Activated CD8-positive, alpha-beta memory T cell treated with anti-CD3 and anti-CD28 coated beads for 1 hour (primary cell): Measurements from ENCODE around the gene ROR2.
"Not testable (repeated sequence)": the region's sequence is repeated elsewhere in the genome, so short reads cannot be mapped to it uniquely, and the experiment has no call there.

Experiments
- DNase-seq, 2 donors: peaks; one replicate each; pipeline ENCODE4 v3.0.0-alpha.2; 2020; ENCODE audit warnings: low read depth in 1 of 2; ENCODE audit errors: extremely low read depth in 1 of 2

Gene ROR2

DNA sequence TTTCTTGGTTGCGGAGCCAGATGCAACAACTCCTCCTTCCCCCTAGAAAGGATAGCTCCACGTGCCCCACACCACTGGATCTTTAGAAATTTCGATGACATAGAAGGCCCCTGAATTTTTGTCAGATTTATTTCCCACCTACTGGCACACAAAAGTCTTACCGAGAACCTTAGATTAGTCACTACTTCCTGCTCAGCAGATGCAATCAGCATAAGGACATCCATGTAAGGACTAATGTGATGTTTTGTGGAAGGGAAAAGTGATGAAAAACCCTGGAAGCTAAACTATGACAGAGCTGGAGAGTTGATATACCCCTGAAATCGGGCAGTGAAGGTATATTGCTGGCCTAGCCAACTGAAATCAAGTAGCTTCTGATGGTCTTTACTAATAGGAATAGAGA, 400.9 kb downstream of the ROR2 start:
- DNase-seq = no peak

DNA sequence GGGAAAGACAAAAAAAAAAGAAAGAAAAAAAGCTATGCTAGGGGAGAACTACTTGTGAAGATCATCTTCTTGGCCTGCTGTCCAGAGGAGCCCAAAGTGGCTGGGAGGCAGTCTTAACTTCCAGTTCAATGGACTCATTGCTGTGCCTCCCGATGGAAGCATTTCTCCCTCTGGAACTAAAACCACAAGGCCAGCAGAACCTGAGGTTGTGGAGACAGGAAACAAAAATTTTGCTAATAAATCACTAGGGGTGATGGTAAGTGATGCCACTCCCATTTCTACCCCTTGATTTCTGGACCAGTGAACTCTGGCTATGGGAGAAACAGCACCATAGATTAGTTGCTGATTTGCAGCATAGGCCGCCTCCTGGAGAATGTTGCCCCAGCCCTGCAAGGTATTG, 402.9 kb downstream of the ROR2 start:
- DNase-seq = no peak

DNA sequence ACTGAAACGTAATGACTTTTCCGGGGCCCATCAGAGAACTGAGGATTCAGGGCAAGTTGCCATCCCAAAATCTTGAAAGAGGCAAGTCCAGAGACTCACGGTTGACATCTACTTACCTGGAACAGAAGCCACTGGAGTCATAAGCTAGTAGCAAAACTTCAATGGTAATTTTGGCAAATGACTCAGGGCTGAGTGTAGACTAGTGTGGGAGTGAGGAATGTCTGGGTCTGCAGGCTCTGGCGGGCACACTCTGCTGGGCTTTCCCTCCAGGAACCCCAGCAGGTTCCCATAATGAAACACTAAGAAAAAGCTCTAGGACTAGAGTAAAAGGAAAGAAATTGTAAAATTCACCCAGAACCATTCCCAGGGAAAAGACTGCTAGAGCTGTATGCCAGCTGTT, 403.5 kb downstream of the ROR2 start:
- no peak for DNase-seq

DNA sequence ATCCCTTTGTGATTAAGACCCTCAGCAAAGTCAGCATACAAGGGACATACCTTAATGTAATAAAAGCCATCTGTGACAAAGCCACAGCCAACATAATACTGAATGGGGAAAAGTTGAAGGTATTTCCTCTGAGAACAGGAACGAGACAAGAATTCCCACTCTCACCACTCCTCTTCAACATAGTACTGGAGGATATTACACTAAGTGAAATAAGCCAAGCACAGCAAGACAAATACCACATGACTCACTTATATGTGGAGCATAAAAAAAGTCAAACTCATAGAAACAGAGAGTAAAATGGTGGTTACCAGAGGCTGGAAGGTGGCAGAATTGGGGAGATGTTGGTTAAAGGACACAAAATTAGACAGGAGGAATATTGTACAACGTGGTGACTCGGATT, 408.3 kb downstream of the ROR2 start:
- no peak for DNase-seq

DNA sequence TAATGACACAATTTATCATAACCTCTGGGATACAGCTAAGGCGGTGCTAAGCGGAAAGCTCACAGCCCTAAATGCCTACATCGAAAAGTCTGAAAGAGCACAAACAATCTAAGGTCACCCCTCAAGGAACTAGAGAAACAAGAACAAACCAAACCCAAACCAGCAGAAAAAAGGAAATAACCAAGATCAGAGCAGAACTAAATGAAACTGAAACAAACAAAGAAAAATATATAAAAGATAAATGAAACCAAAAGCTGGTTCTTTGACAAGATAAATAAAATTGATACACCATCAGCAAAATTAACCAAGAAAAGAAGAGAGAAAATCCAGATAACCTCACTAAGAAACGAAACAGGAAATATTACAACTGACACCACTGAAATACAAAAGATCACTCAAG, 409.5 kb downstream of the ROR2 start:
- DNase-seq = not testable (repeated sequence)

DNA sequence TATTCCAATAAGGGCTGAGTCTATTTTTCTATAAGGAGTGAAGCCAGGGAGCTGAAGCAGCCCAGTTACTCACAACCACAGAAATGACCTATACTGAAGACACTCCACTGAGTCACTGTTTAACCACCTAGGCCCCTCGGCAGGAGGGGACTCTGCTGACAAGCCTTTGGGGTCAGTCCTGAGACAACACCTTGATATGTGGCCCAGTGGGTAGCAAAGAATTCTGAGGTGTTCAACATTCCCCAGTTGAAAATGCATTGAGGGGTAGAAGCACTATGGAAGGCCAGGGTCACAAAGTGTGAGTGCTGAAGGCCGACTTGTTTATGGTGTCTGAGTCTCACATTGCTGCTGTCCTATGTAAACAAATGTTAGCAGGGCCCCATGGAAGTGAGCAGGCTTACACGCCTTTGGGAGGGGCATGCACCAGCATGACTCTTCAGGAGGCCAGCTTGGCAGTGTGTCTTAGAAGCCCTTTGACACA, 413.8 kb downstream of the ROR2 start:
- DNase-seq = no peak

DNA sequence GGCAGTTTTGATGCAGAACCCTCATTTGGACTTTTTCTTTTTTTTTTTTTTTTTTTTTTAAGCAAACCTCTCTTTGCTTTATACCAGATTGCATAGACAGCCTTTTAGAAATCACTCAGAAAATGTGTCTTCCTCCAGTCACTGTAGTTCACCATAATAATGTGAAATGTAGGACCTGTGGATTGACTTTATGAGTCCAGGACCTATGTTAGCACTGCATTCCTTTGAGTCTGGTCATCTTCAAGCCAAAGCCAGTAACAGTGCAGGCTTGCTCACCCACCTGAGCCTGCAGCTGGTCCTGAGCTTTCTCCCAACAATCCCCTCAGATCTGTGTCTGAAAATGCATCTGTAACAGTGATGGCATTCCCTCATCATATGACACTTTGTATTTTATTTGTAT, 415.7 kb downstream of the ROR2 start:
- no peak for DNase-seq

DNA sequence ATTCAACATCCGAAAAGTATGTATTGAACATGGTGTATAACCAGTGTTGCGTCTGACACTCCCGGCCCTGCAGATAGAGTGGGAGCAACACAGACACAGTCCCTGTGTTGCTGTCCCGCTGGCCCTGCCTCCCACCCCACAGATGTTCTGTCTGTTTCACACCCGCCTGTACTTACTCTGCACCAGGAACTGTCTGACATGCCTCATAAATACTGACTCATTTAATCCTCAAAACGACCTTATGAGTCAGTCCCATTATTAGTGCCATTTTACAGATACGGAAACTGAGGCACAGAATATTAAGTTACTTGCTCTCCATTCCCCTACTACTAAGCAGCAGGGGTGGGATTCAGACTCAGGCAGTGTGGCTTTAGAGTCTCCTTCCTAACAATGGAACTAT, 416.6 kb downstream of the ROR2 start:
- DNase-seq = no peak

DNA sequence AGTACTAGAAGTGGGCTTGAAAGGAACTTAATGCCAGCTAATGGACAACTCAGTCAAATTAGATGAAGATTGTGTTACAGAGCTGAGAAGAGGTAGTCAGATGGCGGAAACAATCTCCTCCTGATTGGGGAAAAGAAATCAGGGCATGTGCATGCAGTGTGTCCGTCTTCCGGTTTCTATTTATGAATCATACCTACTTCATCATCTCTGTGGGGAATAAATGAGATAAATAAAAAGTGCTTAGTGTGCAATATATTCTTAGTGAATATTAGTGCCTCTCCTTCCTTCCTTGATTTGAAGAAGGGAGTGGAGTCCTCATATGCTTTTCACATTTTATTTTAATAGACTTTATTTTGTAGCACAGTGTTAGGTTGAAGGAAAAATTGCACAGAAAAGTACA, 417.7 kb downstream of the ROR2 start:
- DNase-seq = no peak

DNA sequence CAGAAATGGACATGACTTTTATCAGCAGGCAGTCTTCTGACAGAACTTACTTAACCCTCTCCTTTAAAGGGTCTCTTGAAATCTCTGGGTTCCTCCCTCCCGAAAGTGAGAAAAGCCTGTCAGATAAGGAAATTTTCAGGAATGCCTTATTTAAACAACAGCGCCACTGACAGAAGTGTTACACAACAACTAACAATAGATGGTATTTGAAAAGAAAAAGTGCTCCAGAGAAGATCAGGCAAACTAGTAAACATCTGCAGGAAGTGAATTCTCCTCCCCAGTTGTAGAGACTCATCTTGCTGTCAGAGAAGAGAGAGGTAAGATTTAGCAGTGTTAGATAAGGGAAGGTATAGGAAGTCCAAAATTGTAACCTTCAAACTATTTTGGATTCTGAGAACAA, 419.2 kb downstream of the ROR2 start:
- no peak for DNase-seq

DNA sequence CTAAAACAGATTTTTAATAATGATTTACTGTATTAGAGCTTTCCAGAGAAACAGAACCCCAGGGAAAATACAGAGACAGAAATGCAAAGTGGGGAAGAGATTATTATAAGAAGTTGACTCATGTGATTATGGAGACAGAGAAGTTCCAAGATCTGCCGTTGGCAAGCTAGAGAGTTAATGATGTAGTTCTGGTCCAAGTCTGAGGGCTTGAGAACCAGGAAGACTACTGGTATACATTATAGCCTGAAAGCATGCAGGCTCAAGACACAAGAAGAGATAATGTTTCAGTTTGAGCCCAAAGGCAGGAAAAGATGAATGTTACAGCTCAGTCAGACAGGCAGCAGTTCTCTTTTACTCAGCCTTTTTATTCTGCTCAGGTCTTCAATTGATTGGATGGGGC, 427.5 kb downstream of the ROR2 start:
- DNase-seq = no peak

DNA sequence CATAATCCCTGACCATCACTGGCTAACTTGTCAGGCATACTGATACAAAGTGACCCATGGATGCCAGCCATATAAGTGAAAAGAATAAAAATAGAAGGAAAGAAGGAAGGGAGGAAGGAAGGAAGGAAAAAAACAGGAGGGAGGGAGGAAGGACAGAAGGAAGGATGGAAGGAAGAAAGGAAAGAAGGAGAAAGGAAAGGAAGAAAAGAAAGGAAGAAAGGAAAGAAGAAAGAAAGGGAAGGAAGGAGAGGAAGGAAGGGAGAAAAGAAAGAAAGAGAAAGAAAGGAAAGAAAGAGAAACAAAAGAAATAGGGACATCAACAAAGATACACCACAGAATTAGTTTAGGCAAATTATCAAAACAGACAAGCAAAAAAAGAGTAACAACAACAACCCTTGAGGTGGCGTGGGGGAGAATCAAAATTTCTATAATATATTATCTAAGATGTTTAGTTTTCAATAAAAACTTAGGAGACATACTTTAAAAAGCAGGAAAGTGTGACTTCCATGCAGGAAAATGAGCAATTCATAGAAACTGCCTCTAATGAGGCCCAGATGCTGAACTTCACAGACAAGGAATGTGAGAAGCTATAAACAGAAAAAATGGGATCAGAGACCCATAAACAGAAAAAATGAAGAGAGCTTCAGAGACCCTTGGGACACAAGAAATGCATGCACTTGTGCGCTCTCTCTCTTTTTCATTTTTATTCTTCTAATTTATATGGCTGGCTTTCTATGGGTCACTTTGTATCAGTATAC, 430.3 kb downstream of the ROR2 start:
- DNase-seq = no peak

DNA sequence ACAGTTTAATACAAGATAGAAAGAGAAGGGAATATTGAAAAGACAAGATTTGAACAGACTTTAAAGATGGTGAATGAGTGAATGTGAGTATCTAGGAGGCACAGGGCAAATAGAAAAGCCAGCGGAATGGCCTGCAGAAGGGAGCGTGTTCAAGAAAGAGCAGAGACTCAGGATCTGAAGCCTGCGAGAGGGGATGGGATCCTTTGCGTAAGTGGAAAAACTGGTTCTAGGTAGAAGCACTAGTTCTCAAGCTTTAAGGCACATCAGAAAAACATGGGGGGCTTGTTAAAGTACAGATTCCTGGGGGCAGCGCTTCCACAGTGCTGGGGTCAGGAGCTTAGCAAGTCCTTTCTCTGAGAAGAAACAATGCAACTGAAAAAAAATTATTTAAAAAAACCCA, 431.6 kb downstream of the ROR2 start:
- no peak for DNase-seq

DNA sequence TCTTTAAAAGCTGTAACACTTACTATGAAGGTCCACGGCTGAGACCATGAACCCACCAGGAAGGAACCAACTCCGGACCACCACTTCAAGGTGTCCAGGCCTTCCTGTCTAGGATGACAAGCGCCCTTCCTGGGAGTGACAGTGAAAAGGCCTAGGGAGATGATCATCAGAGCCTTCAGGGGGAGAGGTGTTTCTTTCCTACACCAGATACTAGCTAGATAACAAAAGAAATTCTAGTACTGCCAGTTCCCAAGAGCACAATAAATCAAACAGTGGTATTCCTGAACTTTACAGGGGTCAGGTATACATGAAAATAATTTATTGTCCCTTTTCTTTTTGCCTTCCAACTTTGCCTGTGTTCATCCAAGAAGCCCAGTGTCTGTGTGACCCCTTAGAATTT, 432.2 kb downstream of the ROR2 start:
- DNase-seq = no peak

DNA sequence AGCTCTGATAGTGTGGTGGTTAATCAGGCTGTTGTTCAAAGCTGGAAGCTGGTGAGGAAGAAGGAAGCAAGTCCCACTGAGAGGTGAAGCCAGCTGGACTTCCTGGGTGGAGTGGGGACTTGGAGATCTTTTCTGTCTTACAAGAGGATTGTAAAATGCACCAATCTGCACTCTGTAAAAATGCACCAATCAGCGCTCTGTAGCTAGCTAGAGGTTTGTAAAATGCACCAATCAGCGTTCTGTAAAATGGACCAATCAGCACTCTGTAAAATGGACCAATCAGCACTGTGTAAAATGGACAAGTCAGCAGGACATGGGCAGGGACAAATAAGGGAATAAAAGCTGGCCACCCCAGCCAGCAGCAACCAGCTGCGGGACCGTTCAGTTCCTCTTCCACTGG, 432.7 kb downstream of the ROR2 start:
- DNase-seq = not testable (repeated sequence)

DNA sequence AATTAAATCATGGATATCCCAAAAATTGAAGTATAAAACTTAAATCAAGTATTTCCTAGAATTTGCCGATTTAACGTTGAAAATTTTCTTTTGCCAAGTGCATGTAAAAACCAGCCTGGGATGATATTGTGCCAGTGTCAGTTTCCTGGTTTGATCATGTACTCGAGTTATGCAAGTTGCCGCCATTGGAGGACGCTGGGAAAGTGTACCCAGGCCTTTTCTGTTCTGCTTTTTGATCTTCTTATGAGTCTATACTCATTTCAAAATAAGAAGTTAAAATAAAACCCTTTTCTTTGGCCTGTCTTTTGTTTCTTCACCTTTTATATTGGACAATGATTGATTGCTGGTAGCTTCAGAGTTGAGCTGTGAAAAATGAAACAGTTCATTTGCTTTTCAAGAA, 433.3 kb downstream of the ROR2 start:
- DNase-seq = no peak

DNA sequence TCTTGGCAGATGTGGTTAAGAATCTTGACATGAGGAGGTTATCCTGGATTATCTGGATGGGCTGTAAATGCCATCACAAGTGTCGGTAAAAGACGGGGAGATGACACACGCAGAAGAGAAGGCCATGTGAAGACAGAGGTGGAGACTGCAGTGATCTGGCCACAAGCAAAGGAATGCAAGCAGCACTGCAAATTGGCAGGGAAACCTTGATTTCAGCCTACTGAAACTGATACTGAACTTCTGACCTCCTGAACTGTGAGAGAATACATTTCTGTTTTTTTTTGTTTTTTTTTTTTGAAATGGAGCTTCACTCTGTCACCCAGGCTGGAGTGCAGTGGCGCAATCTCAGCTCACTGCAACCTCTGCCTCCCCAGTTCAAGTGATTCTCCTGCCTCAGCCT, 433.9 kb downstream of the ROR2 start:
- DNase-seq = no peak

DNA sequence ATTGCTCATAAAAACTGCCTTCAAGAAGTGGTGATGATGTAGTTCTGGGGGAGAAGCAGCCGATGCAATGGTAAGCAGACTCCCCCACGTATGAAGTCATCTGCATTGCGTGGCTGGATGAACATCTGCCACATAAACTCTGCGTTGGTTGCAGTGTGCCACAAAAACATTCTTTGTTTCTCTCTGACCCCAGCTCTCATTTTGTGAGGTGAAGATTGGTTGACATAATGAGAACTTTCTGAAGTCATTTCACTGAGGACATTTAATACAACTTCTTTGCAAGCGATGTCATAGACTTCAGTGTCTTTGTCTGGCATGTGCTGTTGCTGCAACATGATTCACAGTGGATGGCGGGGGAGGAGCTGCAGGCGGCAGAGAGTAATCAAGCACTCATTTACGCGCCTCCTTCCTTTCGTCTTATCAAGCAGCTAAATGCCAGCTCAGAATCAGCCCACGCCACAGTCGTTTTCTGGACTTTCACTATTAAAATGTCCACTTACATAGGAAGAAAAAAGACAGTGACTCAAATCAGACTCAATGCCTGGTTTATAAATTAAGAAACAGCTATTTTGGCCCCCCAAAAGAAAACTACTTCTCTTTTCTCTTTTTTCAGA, 434.8 kb downstream of the ROR2 start:
- no peak for DNase-seq
